ENCODE data around the gene CTXN1.

- no peak for TF ChIP-seq CTCF (IDR thresholded peaks at IDR 0.05)
- TF ChIP-seq POLR2A (IDR thresholded peaks at IDR 0.05), result no peak
These were observed 17.0 kb downstream of the CTXN1 start for GRCh38 chr19:7908742-7909461.

Measured in adrenal gland (tissue), 5 donors.